HepG2 (cell line): ENCODE data around the gene AFG1L. TPM values are rescaled to one million over a fixed set of nuclear protein-coding genes. Genes with fewer than 3 reads are reported as not detected.

Experiments
- BHLHE40 ChIP-seq: IDR thresholded peaks from 2 replicates; pipeline ENCODE4 v1.6.1; 2011; ENCODE audit warnings: low read length, improper control_type of control experiment
- CREB1 ChIP-seq, 2 experiments: fragments of 450-650 bp in 1 of 2; IDR thresholded peaks; 2 replicates each; pipeline ENCODE4 v1.6.1; 2016 to 2017; ENCODE audit warnings: control low read depth in 1 of 2, mild to moderate bottlenecking in 1 of 2, missing compliant biosample characterization in 1 of 2, missing genetic modification characterization in 1 of 2
- GATAD2A ChIP-seq: IDR thresholded peaks from 2 replicates; pipeline ENCODE4 v1.6.1; 2016
- HNF4G ChIP-seq, 2 experiments: sonication (generic) in 1 of 2; formaldehyde crosslinking in 1 of 2; IDR thresholded peaks; 2 replicates each; pipeline versions ENCODE4 v1.4.0 to v1.6.1; 2011 to 2020; ENCODE audit warnings: borderline replicate concordance in 2 of 2, low read depth in 2 of 2, mild to moderate bottlenecking in 2 of 2, low read length in 1 of 2, missing genetic modification reagents in 1 of 2, moderate library complexity in 1 of 2
- MIER3 ChIP-seq: IDR thresholded peaks from 2 replicates; pipeline ENCODE4 v1.6.1; 2016; ENCODE audit warnings: missing compliant biosample characterization, borderline replicate concordance
- ZBTB7B ChIP-seq: sonication (generic); formaldehyde crosslinking; IDR thresholded peaks from 2 replicates; pipeline ENCODE4 v1.4.0; 2020; ENCODE audit warnings: missing genetic modification reagents
- ZNF574 ChIP-seq: sonication (generic); formaldehyde crosslinking; IDR thresholded peaks from 2 replicates; pipeline ENCODE4 v1.4.0; 2020; ENCODE audit warnings: missing genetic modification reagents
- ZNF639 ChIP-seq: conservative IDR thresholded peaks from 2 replicates; pipeline ENCODE4 v1.6.1; 2018; ENCODE audit warnings: missing genetic modification reagents
- polyA plus RNA-seq, 8 experiments: library from polyadenylated mRNA; depleted of rRNA in 3 of 8; stranded (reverse) in 7 of 8; unstranded in 1 of 8; fragments of >200 nt; fragmentation: Illumina TruSeq in 4 of 8; extraction: Trizol in 4 of 8; gene quantifications; 2 replicates each; pipeline versions ENCODE4 v1.2.1 to v1.2.3, GENCODE V29; 2011 to 2016; ENCODE audit warnings: low read depth in 4 of 8, missing spikeins in 1 of 8, mixed read lengths in 1 of 8; ENCODE audit not compliant: insufficient read depth in 1 of 8
- total RNA-seq, 5 experiments: library from RNA; depleted of rRNA; stranded (reverse); fragments of >200 nt; fragmentation: Illumina TruSeq; extraction: Trizol; gene quantifications; 2 replicates each; pipeline ENCODE4 v1.2.3, GENCODE V29; 2016; ENCODE audit warnings: low read depth in 1 of 5

AFG1L gene
- total and polyA plus RNA-seq, 2 of the 13 experiments (the other 11 are each of a cell fraction or from before 2014, with no cell fraction given) = 3.1 to 14.0 TPM

- TF ChIP-seq ZNF574 (CRISPR knock-in tag) (peak; percentile 38; the same call in 1 of the 2 replicates), CREB1 (IDR thresholded peaks at IDR 0.05) (peak; percentile 9; the same call in 1 of the 2 replicates), CREB1 (CRISPR knock-in tag; IDR thresholded peaks at IDR 0.05) (no peak), MIER3 (no peak), HNF4G (IDR thresholded peaks at IDR 0.05; ENCODE audit: borderline replicate concordance, low read depth, low read length) (0 out of 2 replicates have a peak, but pooled peaks have one; percentile 40), HNF4G (CRISPR knock-in tag; IDR thresholded peaks at IDR 0.05; ENCODE audit: borderline replicate concordance, low read depth) (no peak), ZBTB7B (CRISPR knock-in tag) (0 out of 2 replicates have a peak, but pooled peaks have one; percentile 9), GATAD2A (CRISPR knock-in tag) (peak; percentile 31; the same call in 1 of the 2 replicates), BHLHE40 (peak; percentile 74), ZNF639 (CRISPR knock-in tag) (no peak)
- TF ChIP-seq, all 625 proteins: peak for 25
These were observed 240.4 kb downstream of the AFG1L start (continued) for GRCh38 chr6:108535114-108535742.
